Measurements from ENCODE around the gene KLHL29.

Gene KLHL29

GRCh38 chr2:23545811-23546210 lies 160.8 kb downstream of the KLHL29 start:
- no peak overlapping the region for H3K4me3 ChIP-seq (ENCODE audit: low read length)
- H3K27ac ChIP-seq (ENCODE audit: low read depth, low read length), result peak overlapping the region; percentile 33
- H3K36me3 ChIP-seq (ENCODE audit: control insufficient read depth, insufficient read depth, low read length), result no peaks in the 10 kb centered on the region
- no peak overlapping the region for H3K9ac ChIP-seq (ENCODE audit: low read length)
- H3K4me1 ChIP-seq (ENCODE audit: control insufficient read depth, insufficient read depth, low read length), result peaks cover 15% of the 10 kb centered on the region
- H3K27me3 ChIP-seq (ENCODE audit: control insufficient read depth, insufficient read depth, low read length), result no peaks in the 10 kb centered on the region

DNA sequence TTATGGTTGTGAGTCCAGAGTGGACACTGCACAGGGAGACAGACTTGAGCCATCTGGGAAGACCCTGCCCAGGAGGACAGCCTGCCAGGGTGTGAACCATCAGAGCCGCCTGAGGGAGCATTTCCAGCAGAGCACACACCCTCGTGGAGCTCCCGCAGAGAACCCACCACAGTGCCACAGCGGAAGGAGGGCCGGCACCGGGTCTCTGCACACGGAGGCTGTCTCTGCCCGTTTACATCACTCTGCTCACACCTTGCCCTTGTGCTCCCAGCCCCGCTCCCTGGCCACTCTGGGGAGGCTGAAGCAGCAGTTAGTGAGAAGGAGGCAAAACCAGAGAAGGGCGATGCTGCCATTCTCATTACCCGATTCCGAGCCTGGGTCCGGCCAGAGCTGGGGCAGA lies 161.9 kb downstream of the KLHL29 start:
- Histone ChIP-seq H3K27me3 (ENCODE audit: control insufficient read depth, insufficient read depth, low read length) (no peaks in the 10 kb centered on the region), H3K27ac (ENCODE audit: low read depth, low read length) (no peak overlapping the region), H3K9ac (ENCODE audit: low read length) (no peak overlapping the region), H3K4me3 (ENCODE audit: low read length) (no peak overlapping the region), H3K4me1 (ENCODE audit: control insufficient read depth, insufficient read depth, low read length) (peaks cover 9% of the 10 kb centered on the region), H3K36me3 (ENCODE audit: control insufficient read depth, insufficient read depth, low read length) (no peaks in the 10 kb centered on the region)

DNA sequence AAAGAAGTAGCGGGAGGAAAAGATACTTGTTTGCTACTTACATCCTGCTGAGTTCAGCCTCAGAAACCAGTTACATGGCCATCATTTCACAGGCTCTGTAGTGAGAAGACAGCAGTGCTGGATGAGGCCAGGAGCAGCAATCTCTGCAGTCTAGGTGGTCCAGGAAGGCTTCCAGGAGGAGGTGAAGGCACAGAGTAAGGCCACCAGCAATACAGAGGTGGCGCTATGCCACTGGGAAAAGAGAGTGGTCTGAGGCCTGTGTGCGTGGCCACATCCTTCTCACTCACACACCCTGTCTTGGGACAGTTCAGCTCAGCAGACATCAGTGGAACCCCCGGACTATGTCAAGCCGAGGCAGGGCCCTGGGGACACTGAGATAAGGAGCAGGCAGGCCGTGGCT lies 162.7 kb downstream of the KLHL29 start:
- Histone ChIP-seq H3K36me3 (ENCODE audit: control insufficient read depth, insufficient read depth, low read length) (no peaks in the 10 kb centered on the region), H3K4me1 (ENCODE audit: control insufficient read depth, insufficient read depth, low read length) (peaks cover 8% of the 10 kb centered on the region), H3K4me3 (ENCODE audit: low read length) (no peak overlapping the region), H3K27ac (ENCODE audit: low read depth, low read length) (no peak overlapping the region), H3K27me3 (ENCODE audit: control insufficient read depth, insufficient read depth, low read length) (no peaks in the 10 kb centered on the region), H3K9ac (ENCODE audit: low read length) (no peak overlapping the region)

DNA sequence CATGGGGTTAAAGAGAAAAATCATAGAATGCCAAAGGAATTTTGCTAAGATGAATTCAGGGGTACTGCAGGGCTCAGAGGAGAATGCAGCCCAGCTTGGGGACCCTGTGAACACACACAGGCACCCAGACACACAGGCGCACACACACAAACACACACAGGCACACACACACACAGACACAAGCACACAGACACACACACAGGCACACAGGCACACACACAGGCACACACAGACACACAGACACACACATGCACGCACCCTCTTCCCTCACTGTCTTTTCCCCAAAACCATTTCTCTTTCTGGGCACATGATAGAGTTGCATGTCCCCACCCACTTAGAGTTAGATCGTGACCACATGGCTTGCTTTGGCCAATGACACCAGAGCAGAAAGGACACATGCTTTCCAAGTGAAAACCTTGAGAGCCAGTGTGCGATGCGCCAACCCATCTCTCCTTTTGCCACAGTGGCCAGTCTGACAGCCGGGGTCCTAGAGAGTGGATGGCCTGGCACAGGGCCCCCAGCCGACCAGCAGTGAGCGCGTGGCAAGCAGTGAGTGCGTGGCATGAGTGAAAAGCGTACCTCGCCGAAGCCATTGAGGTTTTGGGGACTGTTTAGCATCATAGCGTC lies 163.3 kb downstream of the KLHL29 start:
- H3K36me3 ChIP-seq (ENCODE audit: control insufficient read depth, insufficient read depth, low read length), result no peaks in the 10 kb centered on the region
- H3K4me3 ChIP-seq (ENCODE audit: low read length), result no peak overlapping the region
- no peaks in the 10 kb centered on the region for H3K27me3 ChIP-seq (ENCODE audit: control insufficient read depth, insufficient read depth, low read length)
- H3K27ac ChIP-seq (ENCODE audit: low read depth, low read length), result no peak overlapping the region
- H3K4me1 ChIP-seq (ENCODE audit: control insufficient read depth, insufficient read depth, low read length), result peaks cover 8% of the 10 kb centered on the region
- no peak overlapping the region for H3K9ac ChIP-seq (ENCODE audit: low read length)

GRCh38 chr2:23549051-23549450 lies 164.1 kb downstream of the KLHL29 start:
- Histone ChIP-seq H3K4me1 (ENCODE audit: control insufficient read depth, insufficient read depth, low read length) (peaks cover 8% of the 10 kb centered on the region), H3K27me3 (ENCODE audit: control insufficient read depth, insufficient read depth, low read length) (no peaks in the 10 kb centered on the region), H3K36me3 (ENCODE audit: control insufficient read depth, insufficient read depth, low read length) (no peaks in the 10 kb centered on the region), H3K27ac (ENCODE audit: low read depth, low read length) (no peak overlapping the region), H3K4me3 (ENCODE audit: low read length) (no peak overlapping the region), H3K9ac (ENCODE audit: low read length) (no peak overlapping the region)

DNA sequence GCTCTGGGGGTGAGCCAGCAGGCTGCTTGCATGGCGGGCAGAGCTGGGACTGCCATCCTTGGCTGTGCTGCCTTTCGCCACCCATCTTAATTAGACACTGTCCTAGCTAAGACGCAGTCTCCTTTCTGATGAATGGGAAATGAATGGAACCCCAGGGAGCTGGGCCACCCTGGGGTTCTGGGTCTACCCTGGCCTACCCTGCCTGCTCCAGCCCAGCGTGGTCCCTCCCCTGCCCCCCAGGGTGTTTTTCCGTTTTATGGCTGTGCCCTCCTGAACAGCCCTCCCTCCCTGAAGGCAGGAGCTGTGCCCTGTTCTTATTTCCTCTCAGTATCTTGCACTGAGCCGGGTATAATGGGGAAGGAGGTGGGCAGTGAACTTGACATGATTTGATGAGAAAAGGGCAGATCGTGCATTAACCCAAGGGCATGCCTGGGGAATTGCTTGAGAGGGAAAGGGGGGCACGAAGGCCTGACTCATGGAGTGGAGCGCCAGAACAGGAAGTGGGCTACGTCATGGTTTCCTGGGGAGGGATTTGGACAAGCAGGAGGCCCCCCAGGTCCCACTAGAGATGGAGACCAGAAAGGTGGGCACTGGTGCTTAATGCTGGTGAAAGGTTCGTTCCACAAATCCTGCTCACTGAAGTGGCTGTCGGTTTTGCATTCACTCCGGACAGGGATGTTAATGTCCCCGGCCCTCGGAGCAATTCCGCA lies 165.0 kb downstream of the KLHL29 start:
- no peaks in the 10 kb centered on the region for H3K36me3 ChIP-seq (ENCODE audit: control insufficient read depth, insufficient read depth, low read length)
- H3K27ac ChIP-seq (ENCODE audit: low read depth, low read length), result no peak overlapping the region
- no peak overlapping the region for H3K4me3 ChIP-seq (ENCODE audit: low read length)
- peaks cover 8% of the 10 kb centered on the region for H3K4me1 ChIP-seq (ENCODE audit: control insufficient read depth, insufficient read depth, low read length)
- no peaks in the 10 kb centered on the region for H3K27me3 ChIP-seq (ENCODE audit: control insufficient read depth, insufficient read depth, low read length)
- H3K9ac ChIP-seq (ENCODE audit: low read length), result no peak overlapping the region

GRCh38 chr2:23550553-23550952 lies 165.6 kb downstream of the KLHL29 start:
- H3K4me3 ChIP-seq (ENCODE audit: low read length), result no peak overlapping the region
- peaks cover 8% of the 10 kb centered on the region for H3K4me1 ChIP-seq (ENCODE audit: control insufficient read depth, insufficient read depth, low read length)

GRCh38 chr2:23551875-23552274 lies 166.9 kb downstream of the KLHL29 start:
- Histone ChIP-seq H3K4me1 (ENCODE audit: control insufficient read depth, insufficient read depth, low read length) (peaks cover 6% of the 10 kb centered on the region), H3K4me3 (ENCODE audit: low read length) (no peak overlapping the region), H3K27ac (ENCODE audit: low read depth, low read length) (no peak overlapping the region), H3K9ac (ENCODE audit: low read length) (no peak overlapping the region), H3K27me3 (ENCODE audit: control insufficient read depth, insufficient read depth, low read length) (no peaks in the 10 kb centered on the region), H3K36me3 (ENCODE audit: control insufficient read depth, insufficient read depth, low read length) (no peaks in the 10 kb centered on the region)

More at GRCh38 chr2:23550553-23550952, 165.6 kb downstream of the KLHL29 start:
- H3K36me3 ChIP-seq (ENCODE audit: control insufficient read depth, insufficient read depth, low read length), result no peaks in the 10 kb centered on the region
- H3K27me3 ChIP-seq (ENCODE audit: control insufficient read depth, insufficient read depth, low read length), result no peaks in the 10 kb centered on the region
- no peak overlapping the region for H3K9ac ChIP-seq (ENCODE audit: low read length)
- no peak overlapping the region for H3K27ac ChIP-seq (ENCODE audit: low read depth, low read length)

GRCh38 chr2:23553561-23553960 lies 168.6 kb downstream of the KLHL29 start:
- H3K4me1 ChIP-seq (ENCODE audit: control insufficient read depth, insufficient read depth, low read length), result peaks cover 9% of the 10 kb centered on the region
- H3K36me3 ChIP-seq (ENCODE audit: control insufficient read depth, insufficient read depth, low read length), result no peaks in the 10 kb centered on the region

GRCh38 chr2:23554054-23554697 lies 169.2 kb downstream of the KLHL29 start:
- Histone ChIP-seq H3K36me3 (ENCODE audit: control insufficient read depth, insufficient read depth, low read length) (no peaks in the 10 kb centered on the region), H3K27ac (ENCODE audit: low read depth, low read length) (no peak overlapping the region), H3K9ac (ENCODE audit: low read length) (no peak overlapping the region), H3K4me3 (ENCODE audit: low read length) (no peak overlapping the region), H3K27me3 (ENCODE audit: control insufficient read depth, insufficient read depth, low read length) (no peaks in the 10 kb centered on the region), H3K4me1 (ENCODE audit: control insufficient read depth, insufficient read depth, low read length) (peaks cover 6% of the 10 kb centered on the region)

More at GRCh38 chr2:23553561-23553960, 168.6 kb downstream of the KLHL29 start:
- H3K4me3 ChIP-seq (ENCODE audit: low read length), result no peak overlapping the region
- H3K27me3 ChIP-seq (ENCODE audit: control insufficient read depth, insufficient read depth, low read length), result no peaks in the 10 kb centered on the region
- H3K9ac ChIP-seq (ENCODE audit: low read length), result no peak overlapping the region
- H3K27ac ChIP-seq (ENCODE audit: low read depth, low read length), result no peak overlapping the region

DNA sequence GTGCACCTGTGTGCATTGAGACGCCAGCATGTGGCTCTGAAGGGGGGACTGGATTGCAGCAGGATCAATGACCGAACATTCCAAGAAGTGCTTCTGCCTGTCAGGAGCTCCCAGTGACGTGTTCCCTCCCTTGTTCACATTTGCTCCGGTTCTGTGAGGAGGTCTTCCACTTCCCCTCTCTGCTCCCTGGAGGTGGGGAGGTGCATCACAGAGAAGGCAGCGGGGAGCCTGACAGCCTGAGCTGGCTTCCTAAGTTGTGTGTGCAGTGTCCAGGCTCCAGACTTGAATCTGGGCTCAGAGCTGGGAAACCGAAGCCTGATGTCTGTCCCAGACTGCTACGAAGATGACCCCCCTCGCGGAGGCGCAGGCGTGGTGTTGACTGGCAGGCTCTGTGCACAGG lies 171.0 kb downstream of the KLHL29 start:
- H3K27me3 ChIP-seq (ENCODE audit: control insufficient read depth, insufficient read depth, low read length), result no peaks in the 10 kb centered on the region
- H3K4me3 ChIP-seq (ENCODE audit: low read length), result no peak overlapping the region
- no peak overlapping the region for H3K9ac ChIP-seq (ENCODE audit: low read length)
- no peaks in the 10 kb centered on the region for H3K36me3 ChIP-seq (ENCODE audit: control insufficient read depth, insufficient read depth, low read length)
- H3K27ac ChIP-seq (ENCODE audit: low read depth, low read length), result no peak overlapping the region
- peaks cover 7% of the 10 kb centered on the region for H3K4me1 ChIP-seq (ENCODE audit: control insufficient read depth, insufficient read depth, low read length)

- no peaks in the 10 kb centered on the region for H3K27me3 ChIP-seq (ENCODE audit: control insufficient read depth, insufficient read depth, low read length)
- H3K4me3 ChIP-seq (ENCODE audit: low read length), result no peak overlapping the region
- H3K27ac ChIP-seq (ENCODE audit: low read depth, low read length), result no peak overlapping the region
- H3K9ac ChIP-seq (ENCODE audit: low read length), result no peak overlapping the region
- peaks cover 8% of the 10 kb centered on the region for H3K4me1 ChIP-seq (ENCODE audit: control insufficient read depth, insufficient read depth, low read length)
- H3K36me3 ChIP-seq (ENCODE audit: control insufficient read depth, insufficient read depth, low read length), result no peaks in the 10 kb centered on the region
Measured at GRCh38 chr2:23556929-23557328, 171.9 kb downstream of the KLHL29 start.
